Measurements from ENCODE around the gene HEATR5A.

DNA sequence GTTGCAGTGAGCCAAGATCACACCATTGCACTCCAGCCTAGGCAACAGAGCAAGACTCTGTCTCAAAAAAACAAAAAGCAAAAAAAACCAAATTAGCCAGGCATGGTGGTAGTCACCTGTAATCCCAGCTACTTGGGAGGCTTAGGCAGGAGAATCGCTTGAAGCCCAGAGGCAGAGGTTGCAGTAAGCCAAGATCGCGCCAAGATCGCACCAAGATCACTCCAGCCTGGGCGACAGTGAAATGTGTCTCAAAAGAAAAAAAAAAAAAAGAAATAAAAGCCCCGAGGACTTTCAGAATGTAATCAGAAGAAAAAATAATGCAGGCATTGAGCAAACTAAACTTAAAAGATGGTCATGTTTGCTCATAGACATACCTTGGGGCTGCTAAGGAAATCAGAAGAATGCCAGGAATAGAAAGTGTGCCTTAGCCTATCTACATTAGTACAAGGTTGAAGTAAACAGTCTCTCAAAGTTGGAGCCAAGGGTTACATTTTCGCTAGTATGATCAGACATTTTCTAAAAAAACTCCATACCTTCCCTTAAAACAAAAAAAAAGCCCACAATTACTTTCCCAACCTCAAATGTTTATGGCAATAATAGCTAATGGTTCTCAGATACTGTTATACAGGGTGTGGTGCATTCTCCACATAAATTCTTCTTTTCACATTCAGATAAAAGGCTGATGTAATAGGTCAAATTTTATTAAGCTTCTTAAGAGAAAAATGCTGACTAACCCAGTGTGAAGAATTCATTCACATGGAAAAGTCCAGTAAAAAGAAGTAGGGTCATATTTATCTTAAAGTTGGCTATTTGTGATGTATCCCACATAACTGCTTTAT, 21.1 kb upstream of the HEATR5A start:
- TF ChIP-seq EZH2 (IDR thresholded peaks at IDR 0.05; ENCODE audit: low read length, unreplicated experiment) (no peak), CTCF (conservative IDR thresholded peaks at IDR 0.05; ENCODE audit: low read depth, low read length) (no peak)

Data from PC-3 (cell line).